Measurements from ENCODE around the gene KRT33A. TPM values are rescaled to one million over a fixed set of nuclear protein-coding genes. Genes with fewer than 3 reads are reported as not detected.
"Not testable (repeated sequence)": the region's sequence is repeated elsewhere in the genome, so short reads cannot be mapped to it uniquely, and the experiment has no call there.

Gene KRT33A
- total RNA-seq, 1 donor from 2014 or later: not detected

- Mint-ChIP-seq H3K27ac (no peak overlapping the region), H3K36me3 (no peaks in the 10 kb centered on the region), H3K9me3 (peaks cover 17% of the 10 kb centered on the region), H3K27me3 (ENCODE audit: low read depth) (no peaks in the 10 kb centered on the region), H3K4me1 (no peaks in the 10 kb centered on the region), H3K4me3 (no peak overlapping the region)
- TF ChIP-seq CTCF (IDR thresholded peaks at IDR 0.05; ENCODE audit: unreplicated experiment): no peak
- no peak for DNase-seq (ENCODE audit: low spot score in 2 of 2, unreplicated experiment in 2 of 2)
These were observed 3.9 kb upstream of the KRT33A start for GRCh38 chr17:41354536-41354935.

- Mint-ChIP-seq H3K9me3 (peaks cover 17% of the 10 kb centered on the region), H3K4me3 (no peak overlapping the region), H3K27ac (no peak overlapping the region), H3K36me3 (no peaks in the 10 kb centered on the region), H3K4me1 (no peaks in the 10 kb centered on the region), H3K27me3 (ENCODE audit: low read depth) (no peaks in the 10 kb centered on the region)
- no peak for DNase-seq (ENCODE audit: low spot score in 2 of 2, unreplicated experiment in 2 of 2)
- TF ChIP-seq CTCF (IDR thresholded peaks at IDR 0.05; ENCODE audit: unreplicated experiment): no peak
These were observed 2.2 kb upstream of the KRT33A start for GRCh38 chr17:41352597-41353366.

- Mint-ChIP-seq H3K27me3 (ENCODE audit: low read depth) (no peaks in the 10 kb centered on the region), H3K4me3 (no peak overlapping the region), H3K9me3 (peaks cover 4% of the 10 kb centered on the region), H3K27ac (no peak overlapping the region), H3K36me3 (no peaks in the 10 kb centered on the region), H3K4me1 (peaks cover 2% of the 10 kb centered on the region)
- DNase-seq (ENCODE audit: low spot score in 2 of 2, unreplicated experiment in 2 of 2): no peak
- TF ChIP-seq CTCF (IDR thresholded peaks at IDR 0.05; ENCODE audit: unreplicated experiment): no peak
These were observed 549 bp upstream of the KRT33A start for GRCh38 chr17:41351177-41351576.

GRCh38 chr17:41347869-41348760 lies 2.5 kb downstream of the KRT33A start:
- Mint-ChIP-seq H3K27ac (no peak overlapping the region), H3K4me3 (no peak overlapping the region), H3K4me1 (peaks cover 5% of the 10 kb centered on the region), H3K27me3 (ENCODE audit: low read depth) (no peaks in the 10 kb centered on the region), H3K9me3 (peaks cover 4% of the 10 kb centered on the region), H3K36me3 (peaks cover 3% of the 10 kb centered on the region)
- DNase-seq (ENCODE audit: low spot score in 2 of 2, unreplicated experiment in 2 of 2): no peak
- TF ChIP-seq CTCF (IDR thresholded peaks at IDR 0.05; ENCODE audit: unreplicated experiment): no peak

GRCh38 chr17:41346421-41346820 lies 4.2 kb downstream of the KRT33A start:
- H3K4me3 Mint-ChIP-seq; H3K27ac Mint-ChIP-seq; DNase-seq (ENCODE audit: low spot score in 2 of 2, unreplicated experiment in 2 of 2); H3K4me1 Mint-ChIP-seq; H3K36me3 Mint-ChIP-seq; H3K27me3 Mint-ChIP-seq (ENCODE audit: low read depth): not testable (repeated sequence)
- H3K9me3 Mint-ChIP-seq: peaks cover 17% of the 10 kb centered on the region

GRCh38 chr17:41345992-41346391 lies 4.6 kb downstream of the KRT33A start:
- H3K36me3 Mint-ChIP-seq: peaks cover 7% of the 10 kb centered on the region
- DNase-seq (ENCODE audit: low spot score in 2 of 2, unreplicated experiment in 2 of 2): no peak
- H3K4me1 Mint-ChIP-seq: peaks cover 5% of the 10 kb centered on the region
- H3K27ac Mint-ChIP-seq: no peak overlapping the region
- no peak overlapping the region for H3K4me3 Mint-ChIP-seq
- no peak for TF ChIP-seq CTCF (IDR thresholded peaks at IDR 0.05; ENCODE audit: unreplicated experiment)
- peaks cover 17% of the 10 kb centered on the region for H3K9me3 Mint-ChIP-seq
- H3K27me3 Mint-ChIP-seq (ENCODE audit: low read depth): no peaks in the 10 kb centered on the region

All from mesothelial cell of epicardium (in vitro differentiated cells).